H4 (cell line): ENCODE measurements around the gene LPP. TPM values are rescaled to one million over a fixed set of nuclear protein-coding genes. Genes with fewer than 3 reads are reported as not detected.

ENCODE experiments used
- DNase-seq: peaks from one replicate; pipeline ENCODE4 v3.0.0-alpha.2; 2015; ENCODE audit warnings: low spot score
- total RNA-seq: library from RNA; depleted of rRNA; stranded (reverse); fragments of >200 nt; shearing (Covaris generic); gene quantifications from 2 replicates; pipeline ENCODE4 v1.2.3, GENCODE V29; 2014

LPP gene
- total RNA-seq, 1 experiment from 2014 or later: 28.3 TPM

- DNase-seq: no peak
Observed at GRCh38 chr3:188473045-188473444, 319.1 kb downstream of the LPP start.

DNA sequence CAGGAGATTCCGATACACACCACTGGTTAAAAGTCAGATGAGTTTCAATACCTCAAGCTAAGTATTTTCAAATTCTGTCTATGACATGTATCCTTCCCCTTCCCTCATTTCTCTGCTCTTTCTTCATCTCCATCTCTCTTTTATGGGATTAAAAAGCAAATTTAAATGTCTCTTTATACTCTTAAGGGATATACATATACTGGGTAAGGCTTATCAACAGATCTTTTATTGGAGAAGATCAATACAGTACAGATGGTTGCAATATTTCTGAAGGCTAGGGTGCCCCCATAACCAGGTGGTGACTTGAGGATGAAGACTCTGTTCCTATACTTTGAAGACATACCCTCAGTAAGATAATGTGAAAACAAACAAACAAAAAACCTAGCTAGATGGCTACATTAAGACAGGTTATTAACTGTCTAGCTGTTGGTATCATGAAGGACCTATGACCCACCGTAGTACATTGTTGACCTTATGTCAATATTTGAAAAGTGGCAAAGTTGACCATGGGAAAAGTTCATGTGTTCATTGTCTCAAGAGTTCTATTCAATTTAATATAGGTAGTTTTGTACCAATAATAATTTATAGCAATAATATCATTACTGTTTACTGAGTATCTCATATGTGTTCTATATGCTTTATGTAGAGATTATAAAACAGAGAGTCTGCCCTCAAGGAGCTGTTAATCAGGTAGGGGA is 319.8 kb downstream of the LPP start:
- DNase-seq: no peak

DNA sequence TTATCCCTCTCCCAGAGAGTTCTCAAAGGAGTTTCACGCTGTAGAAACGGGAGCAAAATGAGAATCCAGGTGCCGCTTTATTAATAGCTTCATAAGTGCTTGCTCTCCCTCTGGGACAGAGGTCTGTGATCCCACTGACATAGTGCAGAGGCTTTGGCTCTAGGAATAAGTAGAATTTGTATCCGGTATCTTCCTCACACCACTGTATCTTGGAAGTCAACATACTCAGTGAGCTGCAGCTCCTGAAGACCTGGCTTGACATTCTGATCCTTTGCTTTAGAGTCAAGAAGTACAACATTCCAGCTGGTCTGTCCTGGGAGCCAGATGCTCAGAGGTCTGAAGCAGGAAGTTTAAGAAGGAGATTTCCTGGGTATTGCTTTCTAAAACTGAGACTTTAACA is 323.0 kb downstream of the LPP start:
- no peak for DNase-seq

DNA sequence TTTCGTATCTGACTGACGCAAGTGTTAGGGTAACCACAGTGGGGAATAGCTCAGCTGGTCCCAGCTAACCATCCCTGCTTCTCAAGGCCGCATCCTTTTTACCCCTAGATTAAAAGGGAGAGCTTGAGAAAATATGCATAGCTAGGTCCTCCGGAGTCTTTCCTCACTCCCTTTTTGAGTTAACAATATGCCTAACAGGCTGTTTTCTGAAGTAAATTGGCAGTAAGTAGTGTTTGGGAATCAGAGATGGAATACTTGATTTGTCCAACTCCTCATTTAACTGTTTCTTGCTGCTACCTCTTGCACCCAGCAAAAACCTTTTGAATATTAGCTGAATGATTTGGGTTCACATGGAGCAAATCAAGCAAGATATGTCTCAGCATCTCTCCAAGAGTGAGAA is 326.1 kb downstream of the LPP start:
- DNase-seq: no peak

- no peak for DNase-seq
Observed at GRCh38 chr3:188482929-188483328, 329.0 kb downstream of the LPP start.

DNA sequence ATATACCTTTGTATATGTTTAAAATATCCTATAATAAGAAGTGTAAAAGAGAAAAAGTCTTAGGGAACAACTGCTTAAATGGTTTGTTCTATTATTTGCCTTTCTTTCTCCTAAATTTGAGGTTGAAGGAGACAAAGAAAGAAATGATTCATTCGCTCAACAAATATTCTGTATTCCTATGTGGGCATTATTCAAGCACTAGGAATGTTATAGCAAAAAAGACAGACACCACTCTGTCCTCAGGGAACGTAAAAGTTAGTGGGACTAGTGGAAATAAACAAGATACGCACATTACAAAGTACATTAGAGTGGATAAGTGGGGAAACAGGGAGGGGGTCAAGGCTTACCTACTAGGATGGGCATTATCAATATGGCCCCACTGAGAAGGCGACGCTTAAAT is 332.2 kb downstream of the LPP start:
- DNase-seq: no peak

DNA sequence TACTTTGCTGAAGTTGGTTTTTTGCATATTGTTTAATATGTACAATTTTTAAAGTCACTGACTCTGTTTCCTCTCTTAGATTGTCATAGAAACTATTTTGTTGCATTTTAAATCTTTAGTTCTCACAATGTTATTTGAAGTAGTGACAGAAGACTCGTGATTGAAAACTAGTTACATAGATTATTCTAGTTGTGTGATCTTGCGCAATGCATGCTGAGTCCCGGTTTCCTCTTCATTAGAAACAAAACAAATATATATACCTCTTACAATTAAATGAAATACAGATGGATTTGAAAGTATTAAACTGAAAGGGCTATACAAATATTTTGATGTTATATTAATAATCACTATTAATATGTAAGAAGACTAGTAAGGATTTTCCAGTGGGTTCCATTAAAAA is 333.0 kb downstream of the LPP start:
- DNase-seq: no peak

DNA sequence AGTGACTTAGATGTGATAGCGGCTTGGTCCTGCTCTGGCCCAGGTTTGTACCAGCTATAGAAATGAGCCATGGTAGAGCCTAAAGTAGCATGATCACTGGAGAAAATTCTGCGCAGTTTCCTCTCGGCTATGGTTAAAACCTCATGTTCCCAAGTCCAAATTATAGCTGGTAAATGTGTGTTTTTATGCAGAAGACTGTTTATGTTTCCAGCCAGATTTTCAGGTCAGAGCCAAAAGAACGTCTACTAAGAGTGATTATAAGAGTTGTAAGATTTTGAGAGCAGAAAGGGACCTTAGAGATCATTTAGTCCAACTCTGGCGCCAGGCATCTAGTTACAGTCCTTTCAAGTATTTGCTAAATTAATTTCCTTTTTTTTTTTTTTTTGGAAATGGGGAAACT is 333.7 kb downstream of the LPP start:
- no peak for DNase-seq

- no peak for DNase-seq
Observed at GRCh38 chr3:188488801-188489200, 334.8 kb downstream of the LPP start.

DNA sequence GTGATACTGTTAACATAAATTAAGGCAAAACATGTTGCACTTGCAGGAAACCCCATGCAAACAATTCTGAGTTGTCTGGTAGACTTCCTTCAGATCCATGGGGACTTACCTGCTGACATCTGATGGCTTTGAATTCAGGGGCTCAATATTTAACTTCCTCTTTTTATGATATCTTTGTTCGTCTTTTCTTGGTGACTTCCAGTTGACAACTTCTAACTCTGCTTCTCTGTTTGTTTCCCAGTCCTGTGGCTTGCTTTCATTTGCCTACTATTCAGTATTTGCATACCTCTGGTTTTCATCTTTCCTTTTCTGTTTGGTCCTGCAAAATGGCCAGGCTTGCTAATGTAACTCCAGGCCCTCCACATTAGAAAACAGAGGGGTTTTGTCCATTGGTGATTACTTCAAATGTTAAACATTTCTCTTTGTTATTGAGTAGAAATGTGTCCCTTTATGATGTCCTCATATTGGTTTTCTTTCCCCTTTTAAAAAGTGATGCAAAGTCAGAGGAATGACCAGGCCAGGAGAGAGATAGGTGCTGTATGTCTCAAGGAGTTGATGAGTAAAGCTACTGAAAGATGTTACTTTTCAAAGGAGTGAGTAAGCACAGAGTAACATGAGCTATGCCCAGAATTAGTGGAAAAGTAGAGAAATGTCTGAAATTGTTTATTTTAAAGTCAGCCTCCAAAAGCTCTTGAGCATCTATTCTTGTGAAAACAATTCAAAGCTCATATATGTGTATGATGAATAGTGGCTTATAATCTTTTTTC is 335.9 kb downstream of the LPP start:
- DNase-seq: no peak

- no peak for DNase-seq
Observed at GRCh38 chr3:188490416-188490815, 336.5 kb downstream of the LPP start.

- no peak for DNase-seq
Observed at GRCh38 chr3:188491276-188491687, 337.3 kb downstream of the LPP start.

GRCh38 chr3:188496390-188496789 is 342.4 kb downstream of the LPP start:
- DNase-seq: no peak

DNA sequence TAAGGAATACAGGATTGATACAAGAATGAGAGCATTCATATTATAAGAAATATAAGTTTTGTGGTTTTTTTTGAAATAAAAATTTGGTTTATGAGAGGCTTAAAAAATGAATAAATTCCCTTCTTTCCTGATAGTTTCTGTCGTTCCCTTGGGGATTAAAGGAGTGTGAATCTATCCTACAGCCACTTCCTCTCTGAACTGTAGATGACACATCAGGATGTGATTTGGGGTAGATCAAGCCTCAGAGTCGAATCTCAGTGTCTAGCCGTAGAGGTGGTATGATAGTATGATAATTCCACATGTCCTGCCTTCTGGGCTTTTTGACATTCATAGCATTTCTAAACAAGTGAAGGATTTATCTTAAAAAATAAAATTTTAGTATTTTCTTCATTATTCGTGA is 343.1 kb downstream of the LPP start:
- no peak for DNase-seq

GRCh38 chr3:188503647-188504046 is 349.7 kb downstream of the LPP start:
- DNase-seq: no peak

DNA sequence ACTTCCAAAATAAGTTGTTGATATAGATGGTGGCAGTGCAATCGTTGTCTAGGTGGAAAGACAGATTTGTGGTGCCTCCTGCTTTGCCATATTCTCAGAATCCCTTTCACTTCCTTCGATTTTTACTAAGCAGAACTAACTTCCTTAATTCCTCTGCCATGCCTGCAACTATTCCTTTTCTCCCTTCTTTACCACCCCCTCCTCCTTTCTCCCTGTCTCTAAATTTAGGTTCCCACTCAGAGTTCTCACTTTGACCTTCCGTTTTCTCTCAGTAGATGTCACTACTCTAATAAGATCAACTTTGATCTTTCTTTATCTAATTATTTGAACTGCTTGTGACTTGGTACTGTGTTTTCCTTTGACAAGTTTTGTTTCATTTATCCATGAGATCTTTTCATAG is 351.2 kb downstream of the LPP start:
- DNase-seq: no peak

GRCh38 chr3:188505911-188506310 is 352.0 kb downstream of the LPP start:
- no peak for DNase-seq

DNA sequence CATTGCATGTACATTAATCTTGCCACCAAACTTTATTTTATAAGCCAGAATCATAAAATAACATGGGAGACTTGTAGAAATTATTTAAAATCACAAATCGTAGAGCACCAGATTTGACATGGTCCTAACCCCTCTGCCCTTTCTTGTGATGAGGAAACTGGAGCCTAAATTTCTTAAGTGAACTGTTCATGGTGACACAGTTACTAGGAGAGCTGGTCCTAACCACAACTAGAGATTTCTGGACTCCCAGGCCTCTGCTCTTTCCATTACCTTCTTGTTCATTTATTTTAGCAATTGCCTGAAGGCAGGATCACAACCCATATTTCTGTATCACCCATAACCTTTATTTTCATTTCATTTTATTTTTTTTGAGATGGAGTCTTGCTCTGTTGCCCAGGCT is 352.5 kb downstream of the LPP start:
- no peak for DNase-seq

GRCh38 chr3:188507244-188507720 is 353.3 kb downstream of the LPP start:
- DNase-seq: peak; percentile 93

- DNase-seq: no peak
Observed at GRCh38 chr3:188508454-188508853, 354.5 kb downstream of the LPP start.

GRCh38 chr3:188509316-188509715 is 355.4 kb downstream of the LPP start:
- DNase-seq: no peak

- DNase-seq: peak; percentile 74
Observed at GRCh38 chr3:188510366-188510765, 356.4 kb downstream of the LPP start.

DNA sequence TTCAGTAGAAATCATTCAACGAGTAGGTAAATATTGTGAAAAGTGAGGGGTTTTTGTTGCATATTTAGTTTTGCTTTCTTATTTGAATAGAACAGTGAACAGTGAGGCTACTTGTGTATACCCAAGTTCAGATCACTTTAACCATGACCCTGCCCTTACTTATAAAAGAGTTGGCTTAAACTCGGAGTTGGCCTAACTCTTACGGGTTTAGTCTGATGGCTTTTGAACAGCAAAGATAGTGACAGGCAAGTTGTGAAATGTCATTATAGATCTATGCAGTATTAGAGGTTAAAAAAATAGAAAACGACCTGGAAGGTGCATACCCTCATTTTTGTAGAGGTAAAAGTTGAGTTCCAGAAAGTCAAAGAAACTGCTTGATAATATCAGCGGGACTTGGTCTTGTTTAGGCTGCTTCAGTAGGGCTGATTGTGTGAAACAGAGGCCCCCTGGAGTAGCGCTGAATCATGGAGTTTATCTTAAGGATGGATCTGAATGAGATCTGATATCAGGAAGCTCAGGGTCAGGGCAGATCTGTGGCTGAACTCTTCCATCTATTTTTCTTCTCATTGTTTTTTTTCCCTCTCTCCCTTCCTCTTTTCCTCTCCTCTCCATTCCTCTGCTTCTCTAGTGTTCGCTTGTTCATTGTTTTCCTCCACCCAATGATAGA is 359.8 kb downstream of the LPP start:
- DNase-seq: no peak
